Mesodermal cell (in vitro differentiated cells): Measurements from ENCODE around the gene SPATA17.

Experiments used
- H3K27ac ChIP-seq: 2 replicates; pipeline ENCODE4 v1.7.0; 2013; ENCODE audit warnings: mild to moderate bottlenecking, low read depth, low read length, moderate library complexity; ENCODE audit not compliant: severe bottlenecking
- H3K36me3 ChIP-seq: 2 replicates; pipeline ENCODE4 v1.7.1; 2013; ENCODE audit warnings: mild to moderate bottlenecking, low read length, moderate library complexity; ENCODE audit not compliant: control insufficient read depth, insufficient read depth
- H3K4me1 ChIP-seq: one replicate; pipeline ENCODE4 v1.7.1; 2013; ENCODE audit warnings: mild to moderate bottlenecking, low read length; ENCODE audit not compliant: insufficient read depth, control insufficient read depth, poor library complexity, severe bottlenecking
- H3K4me3 ChIP-seq: 2 replicates; pipeline ENCODE4 v1.7.0; 2013; ENCODE audit warnings: low read length, control low read depth, mild to moderate bottlenecking; ENCODE audit not compliant: insufficient read depth, poor library complexity, severe bottlenecking; ENCODE audit errors: extremely low read depth
- H3K9me3 ChIP-seq: 2 replicates; pipeline ENCODE4 v1.7.1; 2013; ENCODE audit warnings: mild to moderate bottlenecking, low read length, moderate library complexity; ENCODE audit not compliant: control insufficient read depth
- WGBS, 2 experiments: methylation state at CpG; one replicate each; pipeline ENCODE4 v1.1.5; 2013; ENCODE audit warnings: missing lambda C conversion rate in 2 of 2; ENCODE audit not compliant: insufficient coverage in 2 of 2; 5-methylcytosine and 5-hydroxymethylcytosine counted together

The SPATA17 gene

GRCh38 chr1:217881607-217882332, 250.6 kb downstream of the SPATA17 start:
- Histone ChIP-seq H3K4me3 (no peak overlapping the region), H3K9me3 (no peaks in the 10 kb centered on the region), H3K4me1 (no peaks in the 10 kb centered on the region), H3K36me3 (no peaks in the 10 kb centered on the region), H3K27ac (no peak overlapping the region)
- WGBS, 2 experiments, result 81 to 94% methylated on average over 4 to 5 of the region's 5 CpGs

DNA sequence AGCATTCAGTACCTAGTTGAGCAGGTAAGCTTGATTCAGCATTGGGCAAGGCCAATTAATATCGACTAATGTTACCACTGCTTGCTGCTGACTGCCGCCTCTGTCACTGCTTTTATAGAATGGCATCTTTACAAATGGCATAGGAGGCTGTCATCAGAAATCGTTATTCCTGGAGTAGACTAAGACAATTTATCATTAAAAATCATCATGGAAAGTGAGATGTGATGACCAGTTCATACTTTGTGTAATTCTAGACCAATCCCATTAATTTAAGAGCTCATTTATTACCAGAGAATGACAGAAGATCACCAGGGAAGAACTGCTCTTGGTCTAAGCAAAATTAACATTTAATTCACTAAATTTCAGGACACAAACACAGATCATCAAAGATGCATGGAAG, 254.0 kb downstream of the SPATA17 start:
- Histone ChIP-seq H3K36me3 (no peaks in the 10 kb centered on the region), H3K4me3 (no peak overlapping the region), H3K27ac (no peak overlapping the region), H3K9me3 (no peaks in the 10 kb centered on the region), H3K4me1 (no peaks in the 10 kb centered on the region)
- 87 to 88% methylated on average over 2 of the region's 3 CpGs for WGBS, 2 experiments

DNA sequence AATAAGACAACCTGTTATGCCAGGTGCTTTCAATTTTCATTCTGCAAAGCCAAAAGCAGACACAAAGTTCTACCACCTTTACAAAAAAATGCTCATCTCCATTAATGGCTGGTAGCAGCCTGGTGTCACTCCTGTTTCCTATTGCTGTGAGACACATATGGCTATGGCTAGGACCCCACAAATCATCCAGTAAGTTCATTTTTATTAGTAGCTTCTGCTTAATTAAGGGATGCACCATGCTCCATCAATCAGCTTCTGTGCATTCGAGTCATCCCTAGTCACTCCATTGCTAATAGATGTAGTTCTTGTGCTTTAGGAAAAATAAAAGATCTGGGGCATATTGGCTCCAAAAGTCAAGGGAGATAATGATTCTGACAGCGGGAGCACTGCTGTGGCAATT, 257.2 kb downstream of the SPATA17 start:
- Histone ChIP-seq H3K36me3 (no peaks in the 10 kb centered on the region), H3K4me3 (no peak overlapping the region), H3K9me3 (no peaks in the 10 kb centered on the region), H3K27ac (no peak overlapping the region), H3K4me1 (peaks cover 3% of the 10 kb centered on the region)
- WGBS, 2 experiments, result 89% methylated on average over 2 of the region's 2 CpGs; no CpG with 5 or more reads in 1 of the 2 experiments

- 65 to 68% methylated on average over 8 of the region's 10 CpGs for WGBS, 2 experiments
- Histone ChIP-seq H3K27ac (no peak overlapping the region), H3K4me3 (no peak overlapping the region), H3K9me3 (no peaks in the 10 kb centered on the region), H3K4me1 (peaks cover 3% of the 10 kb centered on the region), H3K36me3 (no peaks in the 10 kb centered on the region)
Measured at GRCh38 chr1:217889401-217889800, 258.3 kb downstream of the SPATA17 start.

- H3K36me3 ChIP-seq, result no peaks in the 10 kb centered on the region
- no peak overlapping the region for H3K27ac ChIP-seq
- peaks cover 3% of the 10 kb centered on the region for H3K4me1 ChIP-seq
- no peaks in the 10 kb centered on the region for H3K9me3 ChIP-seq
- WGBS, 2 experiments, result no CpG with 5 or more reads among the region's 2 CpGs
- no peak overlapping the region for H3K4me3 ChIP-seq
Measured at GRCh38 chr1:217891966-217892365, 260.8 kb downstream of the SPATA17 start.

DNA sequence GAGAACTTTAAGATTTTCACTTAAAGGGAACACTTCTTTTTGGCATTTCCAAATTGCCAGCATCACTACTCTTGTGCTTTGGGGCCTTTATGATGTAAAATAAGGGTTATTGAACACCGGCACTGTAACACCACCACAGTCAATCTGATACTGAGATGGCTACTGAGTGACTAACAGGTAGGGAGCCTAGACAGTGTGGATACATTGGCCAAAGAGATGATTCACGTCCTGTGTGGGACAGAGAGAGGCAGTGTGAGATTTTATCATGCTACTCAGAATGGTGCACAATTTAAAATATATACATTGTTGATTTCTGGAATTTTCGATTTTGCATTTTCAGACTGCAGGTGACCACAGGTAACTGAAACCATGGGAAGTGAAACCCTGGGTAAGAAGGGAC, 261.6 kb downstream of the SPATA17 start:
- Histone ChIP-seq H3K4me1 (peaks cover 3% of the 10 kb centered on the region), H3K9me3 (no peaks in the 10 kb centered on the region), H3K4me3 (no peak overlapping the region), H3K27ac (no peak overlapping the region), H3K36me3 (no peaks in the 10 kb centered on the region)
- 100% methylated on average over 1 of the region's 3 CpGs for WGBS, 2 experiments

- Histone ChIP-seq H3K9me3 (no peaks in the 10 kb centered on the region), H3K27ac (no peak overlapping the region)
Measured at GRCh38 chr1:217895841-217896240, 264.7 kb downstream of the SPATA17 start.

GRCh38 chr1:217896490-217896889, 265.3 kb downstream of the SPATA17 start:
- Histone ChIP-seq H3K4me3 (no peak overlapping the region), H3K9me3 (no peaks in the 10 kb centered on the region), H3K4me1 (peaks cover 3% of the 10 kb centered on the region), H3K36me3 (no peaks in the 10 kb centered on the region), H3K27ac (no peak overlapping the region)
- WGBS, 2 experiments, result no CpG with 5 or more reads among the region's 1 CpG

More at GRCh38 chr1:217895841-217896240, 264.7 kb downstream of the SPATA17 start:
- no peaks in the 10 kb centered on the region for H3K36me3 ChIP-seq
- 85 to 100% methylated on average over 1 to 2 of the region's 6 CpGs for WGBS, 2 experiments
- H3K4me3 ChIP-seq, result no peak overlapping the region
- peaks cover 3% of the 10 kb centered on the region for H3K4me1 ChIP-seq

DNA sequence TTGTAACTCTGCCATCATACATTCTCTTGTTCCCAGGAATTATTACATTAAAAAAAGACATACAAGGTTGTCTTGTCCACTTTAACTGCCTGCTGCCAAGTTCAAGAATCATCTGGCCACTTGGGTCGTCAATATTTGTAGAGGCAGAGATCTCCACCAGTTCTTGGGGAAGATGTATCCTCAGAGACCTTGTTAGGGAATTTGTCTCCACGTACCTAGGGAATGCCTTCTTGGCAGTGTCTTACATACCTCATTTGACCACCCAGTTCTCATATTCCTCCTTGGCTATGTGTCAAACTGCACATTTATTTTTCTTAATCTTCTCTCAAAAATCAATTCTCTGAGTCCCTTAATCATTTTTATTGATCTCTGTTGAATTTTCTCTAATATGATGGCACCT, 266.0 kb downstream of the SPATA17 start:
- Histone ChIP-seq H3K9me3 (no peaks in the 10 kb centered on the region), H3K4me3 (no peak overlapping the region), H3K4me1 (peaks cover 3% of the 10 kb centered on the region), H3K36me3 (no peaks in the 10 kb centered on the region), H3K27ac (no peak overlapping the region)
- WGBS, 2 experiments, result 81 to 89% methylated on average over 2 of the region's 2 CpGs

GRCh38 chr1:217899614-217900013, 268.5 kb downstream of the SPATA17 start:
- Histone ChIP-seq H3K27ac (no peak overlapping the region), H3K36me3 (no peaks in the 10 kb centered on the region), H3K4me3 (no peak overlapping the region), H3K4me1 (no peaks in the 10 kb centered on the region), H3K9me3 (no peaks in the 10 kb centered on the region)
- 80% methylated on average over 1 of the region's 1 CpG; no CpG with 5 or more reads in 1 of the 2 experiments for WGBS, 2 experiments

- Histone ChIP-seq H3K4me1 (no peaks in the 10 kb centered on the region), H3K27ac (no peak overlapping the region), H3K4me3 (no peak overlapping the region), H3K36me3 (no peaks in the 10 kb centered on the region), H3K9me3 (no peaks in the 10 kb centered on the region)
- 100% methylated on average over 1 of the region's 2 CpGs; no CpG with 5 or more reads in 1 of the 2 experiments for WGBS, 2 experiments
Measured at GRCh38 chr1:217907504-217907903, 276.4 kb downstream of the SPATA17 start.
